ENCODE data around the gene CADM4.

DNA sequence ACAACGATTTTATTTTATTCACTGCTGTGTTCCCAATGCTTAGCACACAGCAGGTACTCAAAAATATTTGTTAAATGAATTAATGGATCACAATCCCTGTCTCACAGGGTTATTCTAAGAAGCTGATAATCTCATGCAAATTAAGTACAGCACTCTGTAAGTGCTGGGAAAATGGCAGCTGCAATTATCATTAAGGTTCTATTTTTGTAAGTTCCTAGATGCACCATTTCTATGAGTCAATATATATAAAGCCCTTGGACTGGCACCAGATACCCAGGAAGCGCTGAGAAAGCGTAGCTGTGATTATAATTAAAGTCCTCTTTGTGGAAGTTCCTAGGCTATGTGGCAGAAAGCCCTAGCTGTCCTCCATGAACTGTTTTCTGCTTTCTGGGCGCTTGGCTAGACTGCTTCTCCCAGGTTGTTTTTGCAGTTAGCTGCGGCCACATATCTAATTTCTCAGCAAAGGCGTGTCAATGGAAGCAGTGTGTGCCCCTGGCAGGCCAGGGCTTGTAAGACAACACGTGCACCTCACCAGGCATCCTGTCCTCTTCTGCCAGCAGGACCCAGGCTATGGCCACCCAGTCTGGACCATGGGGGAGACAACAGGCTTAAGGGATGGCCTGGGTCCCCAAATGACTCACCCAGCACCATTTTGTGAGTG lies 33.0 kb downstream of the CADM4 start:
- TF ChIP-seq GATA3 (IDR thresholded peaks at IDR 0.05; ENCODE audit: low read depth, low read length) (no peak), GATA2 (IDR thresholded peaks at IDR 0.05; ENCODE audit: low read depth, low read length) (no peak)

Data from SH-SY5Y (cell line).